Esophagus squamous epithelium (tissue), 4 donors: ENCODE data around the gene TSPAN18.

Experiments
- POLR2A ChIP-seq, 4 donors: fragments of 450-650 bp; IDR thresholded peaks; one replicate each; pipeline ENCODE4 v1.6.1; 2017; ENCODE audit warnings: antibody characterized with exemption in 4 of 4, mild to moderate bottlenecking in 4 of 4, moderate library complexity in 3 of 4
- TF ChIP-seq, protein P1 (sequence below), 6 experiments: fragments of 450-650 bp in 4 of 6; fragments of 200-600 bp in 2 of 6; sonication (generic) in 2 of 6; IDR thresholded peaks; one replicate each; pipeline ENCODE4 v1.5.1; 2016 to 2019; ENCODE audit warnings: antibody characterized with exemption in 6 of 6, mild to moderate bottlenecking in 4 of 6, moderate library complexity in 4 of 6

DNA sequence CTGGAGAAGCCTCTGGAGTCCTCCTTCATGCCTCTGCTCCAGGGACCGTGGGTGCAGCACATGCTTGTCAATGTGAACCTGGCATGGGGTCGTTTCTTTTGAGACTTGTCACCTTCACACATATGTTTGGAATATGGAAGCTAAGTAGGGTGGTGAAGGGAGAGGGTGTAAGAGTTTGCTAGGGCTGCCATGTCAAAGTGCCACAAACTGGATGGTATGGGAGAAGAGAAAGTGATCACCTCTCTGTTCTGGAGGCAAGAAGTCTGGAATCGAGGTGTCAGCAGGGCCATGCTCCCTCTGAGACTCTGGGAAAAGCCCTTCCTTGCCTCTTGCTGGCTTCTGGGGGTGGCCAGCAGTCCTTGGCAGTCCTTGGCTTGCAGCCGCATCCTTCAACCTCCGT, 8.7 kb upstream of the TSPAN18 start:
- TF ChIP-seq, protein P1, sequence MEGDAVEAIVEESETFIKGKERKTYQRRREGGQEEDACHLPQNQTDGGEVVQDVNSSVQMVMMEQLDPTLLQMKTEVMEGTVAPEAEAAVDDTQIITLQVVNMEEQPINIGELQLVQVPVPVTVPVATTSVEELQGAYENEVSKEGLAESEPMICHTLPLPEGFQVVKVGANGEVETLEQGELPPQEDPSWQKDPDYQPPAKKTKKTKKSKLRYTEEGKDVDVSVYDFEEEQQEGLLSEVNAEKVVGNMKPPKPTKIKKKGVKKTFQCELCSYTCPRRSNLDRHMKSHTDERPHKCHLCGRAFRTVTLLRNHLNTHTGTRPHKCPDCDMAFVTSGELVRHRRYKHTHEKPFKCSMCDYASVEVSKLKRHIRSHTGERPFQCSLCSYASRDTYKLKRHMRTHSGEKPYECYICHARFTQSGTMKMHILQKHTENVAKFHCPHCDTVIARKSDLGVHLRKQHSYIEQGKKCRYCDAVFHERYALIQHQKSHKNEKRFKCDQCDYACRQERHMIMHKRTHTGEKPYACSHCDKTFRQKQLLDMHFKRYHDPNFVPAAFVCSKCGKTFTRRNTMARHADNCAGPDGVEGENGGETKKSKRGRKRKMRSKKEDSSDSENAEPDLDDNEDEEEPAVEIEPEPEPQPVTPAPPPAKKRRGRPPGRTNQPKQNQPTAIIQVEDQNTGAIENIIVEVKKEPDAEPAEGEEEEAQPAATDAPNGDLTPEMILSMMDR (IDR thresholded peaks at IDR 0.05) = no peak
- TF ChIP-seq POLR2A (IDR thresholded peaks at IDR 0.05) = no peak
